Measurements from ENCODE around the gene KBTBD2.
"Not testable (repeated sequence)": the region's sequence is repeated elsewhere in the genome, so short reads cannot be mapped to it uniquely, and the experiment has no call there.

The KBTBD2 gene

DNA sequence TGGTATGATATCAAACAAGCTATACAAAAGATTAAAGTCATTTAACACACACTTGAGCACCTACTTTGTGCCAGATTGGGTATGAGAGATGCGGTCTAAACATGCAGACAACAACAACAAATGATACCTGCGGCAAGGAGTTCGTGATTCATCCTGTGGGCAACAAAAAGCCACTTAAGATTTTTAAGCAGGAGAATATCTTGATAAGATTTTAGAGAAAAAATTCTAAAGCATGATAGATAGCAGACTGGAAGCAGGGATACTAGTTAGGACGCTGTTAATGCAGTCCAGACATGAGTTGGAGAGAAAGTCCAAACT, 1.6 kb upstream of the KBTBD2 start:
- DNase-seq (ENCODE audit: low read depth in 2 of 2), result no peak

DNA sequence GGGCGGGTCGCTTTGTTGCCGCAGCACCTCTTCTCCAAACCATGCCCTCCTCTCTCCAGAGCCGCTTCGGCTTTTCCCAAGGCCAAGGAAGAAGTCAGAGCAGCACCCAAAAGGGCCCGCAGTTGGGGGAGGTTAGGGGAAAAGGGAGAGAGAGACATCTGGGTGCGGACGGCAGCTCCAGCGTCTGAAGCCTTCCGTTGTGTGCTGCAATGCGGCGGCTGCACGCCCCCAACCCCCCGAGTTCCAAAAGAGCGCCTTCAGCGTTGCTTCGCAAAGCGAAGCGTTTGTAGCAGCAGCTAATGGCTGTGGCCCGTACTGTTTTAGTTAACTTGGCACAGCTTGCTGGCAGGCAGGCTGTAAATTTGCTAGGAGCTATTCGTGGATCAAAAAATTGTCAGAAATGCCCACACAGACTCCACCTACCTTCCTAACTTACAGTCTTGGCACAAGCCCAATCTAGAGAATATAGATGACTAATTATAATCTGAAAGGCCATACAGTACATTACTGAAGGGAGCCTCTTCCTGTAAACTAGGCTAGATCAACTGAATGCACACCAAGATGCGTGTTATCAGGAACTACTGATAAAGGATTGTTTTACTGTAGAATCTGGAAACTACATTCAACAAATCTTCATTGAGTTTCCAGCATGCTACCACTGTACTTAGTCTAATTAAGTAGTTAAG, 1.1 kb upstream of the KBTBD2 start:
- DNase-seq (ENCODE audit: low read depth in 2 of 2), result peak; percentile 14 to 25

GRCh38 chr7:32891800-32892520, 400 bp upstream of the KBTBD2 start:
- peak; percentile 98 for DNase-seq (ENCODE audit: low read depth in 2 of 2)

DNA sequence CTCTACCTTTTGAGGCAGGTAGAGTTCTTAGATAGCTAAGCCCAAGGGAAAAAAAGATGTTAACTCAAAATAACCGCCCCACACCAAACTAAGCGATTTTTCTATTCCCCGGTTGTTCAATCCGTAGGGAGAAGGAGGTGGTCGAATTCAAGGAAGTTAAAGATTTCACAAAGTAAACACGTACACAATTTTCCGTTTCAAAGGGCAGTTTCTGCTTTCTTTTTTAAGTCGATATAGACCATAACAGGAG, 842 bp downstream of the KBTBD2 start:
- DNase-seq (ENCODE audit: low read depth in 2 of 2), result no peak

DNA sequence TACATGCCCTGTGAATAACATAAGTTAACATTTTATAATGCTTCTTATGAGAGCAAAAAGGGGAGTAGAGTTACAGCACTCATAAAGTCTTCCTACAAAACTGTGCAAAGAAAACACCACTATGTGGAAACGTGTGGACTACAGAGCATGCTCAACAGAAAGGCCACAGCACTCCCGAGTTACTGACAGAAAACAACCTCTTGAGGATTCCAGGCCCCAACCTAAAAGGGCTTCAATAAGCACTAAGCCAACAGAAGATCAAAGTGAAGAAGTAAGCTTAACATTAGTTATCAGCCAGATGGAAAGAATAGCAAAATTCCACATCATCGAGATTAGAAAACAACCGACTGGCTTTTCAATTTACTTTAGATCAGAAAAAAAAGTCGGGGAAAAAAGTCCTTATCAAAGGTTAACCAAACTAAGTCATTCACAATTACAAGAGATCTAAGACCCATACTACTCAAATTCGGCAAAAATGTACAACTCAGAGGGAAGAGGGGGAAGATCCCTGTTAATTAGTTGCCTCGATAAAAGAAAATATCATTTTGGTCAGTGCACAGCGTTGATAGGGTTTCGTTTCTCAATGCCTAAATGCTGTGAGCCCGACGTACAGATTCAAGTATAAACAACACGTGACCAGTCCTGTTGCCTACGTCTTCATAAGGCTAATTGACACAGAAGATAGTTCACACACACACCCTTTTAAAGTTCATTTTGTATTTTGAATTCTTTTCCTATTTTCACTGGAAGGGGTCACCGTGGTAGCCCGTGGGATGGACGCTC, 1.4 kb downstream of the KBTBD2 start:
- no peak for DNase-seq (ENCODE audit: low read depth in 2 of 2)

- DNase-seq (ENCODE audit: low read depth in 2 of 2), result no peak
Measured at GRCh38 chr7:32888505-32888904, 3.1 kb downstream of the KBTBD2 start.

GRCh38 chr7:32887395-32887794, 4.2 kb downstream of the KBTBD2 start:
- no peak for DNase-seq (ENCODE audit: low read depth in 2 of 2)

DNA sequence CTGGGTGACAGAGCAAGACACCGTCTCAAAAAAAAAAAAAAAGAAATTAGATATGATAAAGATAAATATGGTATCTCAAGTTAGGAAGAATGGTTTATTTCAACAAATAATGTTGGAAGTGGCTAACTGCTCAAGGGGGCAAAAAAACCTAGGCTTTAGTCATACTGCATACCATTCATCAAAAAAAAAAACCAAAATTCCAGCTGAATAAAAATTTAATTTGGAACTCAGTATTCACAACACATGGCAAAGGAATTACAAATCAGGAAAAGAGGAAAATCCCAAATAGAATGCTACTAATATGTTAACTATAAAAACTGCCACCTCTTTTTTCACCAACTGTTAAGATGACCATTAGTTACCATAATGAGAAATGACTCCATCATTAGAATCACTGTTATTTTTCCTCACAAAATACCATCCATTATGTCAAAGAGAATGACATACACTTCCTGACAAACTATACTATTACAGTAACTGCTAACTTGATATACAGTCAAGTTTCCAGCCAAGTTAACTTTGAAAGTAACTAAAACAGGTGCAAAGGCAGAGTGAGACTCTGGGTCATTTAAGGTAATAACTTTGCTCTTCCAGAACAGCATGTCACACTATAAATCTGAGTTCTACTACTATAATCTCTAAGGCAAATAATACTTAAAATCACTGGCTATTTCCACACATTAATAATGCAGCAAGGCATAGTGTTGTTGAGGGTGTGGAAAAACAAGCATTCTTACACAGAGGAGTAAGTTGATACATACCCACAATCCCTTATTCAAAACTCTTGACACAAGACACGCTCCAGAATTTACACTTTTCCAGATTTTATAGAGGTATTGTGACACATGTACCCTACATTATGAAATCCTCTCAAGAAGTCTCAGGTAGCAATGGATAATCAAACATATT, 10.2 kb downstream of the KBTBD2 start:
- DNase-seq (ENCODE audit: low read depth in 2 of 2), result no peak

- DNase-seq (ENCODE audit: low read depth in 2 of 2), result no peak
Measured at GRCh38 chr7:32879460-32879859, 12.1 kb downstream of the KBTBD2 start.

- DNase-seq (ENCODE audit: low read depth in 2 of 2), result not testable (repeated sequence)
Measured at GRCh38 chr7:32878023-32878422, 13.5 kb downstream of the KBTBD2 start.

- no peak for DNase-seq (ENCODE audit: low read depth in 2 of 2)
Measured at GRCh38 chr7:32872421-32872820, 19.1 kb downstream of the KBTBD2 start.

- no peak for DNase-seq (ENCODE audit: low read depth in 2 of 2)
Measured at GRCh38 chr7:32871624-32872371, 19.8 kb downstream of the KBTBD2 start.

GRCh38 chr7:32870298-32870697, 21.3 kb downstream of the KBTBD2 start:
- no peak for DNase-seq (ENCODE audit: low read depth in 2 of 2)

- no peak for DNase-seq (ENCODE audit: low read depth in 2 of 2)
Measured at GRCh38 chr7:32869716-32870115, 21.8 kb downstream of the KBTBD2 start.

DNA sequence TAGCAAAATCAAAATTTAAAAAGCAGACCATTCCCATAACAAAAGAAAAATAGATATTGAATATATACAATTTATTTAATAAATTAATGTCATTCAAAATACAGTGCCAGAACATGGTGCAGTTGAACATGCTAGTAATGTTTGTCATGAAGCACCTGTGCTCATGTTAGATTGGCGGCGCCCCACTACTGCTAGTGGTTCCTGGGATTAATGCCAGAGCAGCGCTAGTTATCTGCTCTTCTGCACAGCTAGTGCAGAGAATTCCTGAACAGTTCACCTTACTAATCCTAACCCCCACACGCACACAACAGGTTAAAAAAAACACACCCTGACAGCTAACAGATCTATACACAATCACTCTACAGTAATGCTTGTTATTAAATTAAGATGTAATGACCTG, 23.4 kb downstream of the KBTBD2 start:
- no peak for DNase-seq (ENCODE audit: low read depth in 2 of 2)

DNA sequence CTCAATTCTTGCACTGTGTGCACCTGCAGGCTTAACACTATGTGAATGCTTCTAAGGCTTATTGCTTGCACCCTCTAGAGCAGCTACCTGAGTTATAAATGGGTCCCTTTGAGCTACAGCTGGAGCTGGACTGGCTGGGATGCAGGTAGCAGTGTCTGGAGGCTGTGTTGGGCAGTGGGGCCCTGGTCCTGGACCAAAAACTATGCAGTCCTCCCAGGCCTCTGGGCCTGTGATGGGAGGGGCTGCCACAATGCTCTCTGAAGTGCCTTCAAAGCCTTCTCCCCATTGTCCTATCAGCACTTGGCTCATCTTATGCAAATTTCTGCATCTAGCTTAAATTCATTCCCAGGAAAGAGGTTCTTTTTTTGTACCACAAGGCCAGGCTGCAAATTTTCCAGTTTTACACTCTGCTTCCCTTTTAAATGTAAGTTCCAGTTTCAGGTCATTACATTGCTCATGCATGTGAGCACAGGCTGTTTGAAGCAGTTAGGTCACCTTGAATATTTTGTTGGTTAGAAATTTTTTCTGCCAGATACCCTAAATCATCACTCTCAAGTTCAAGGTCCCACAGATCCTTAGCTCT, 26.0 kb downstream of the KBTBD2 start:
- no peak for DNase-seq (ENCODE audit: low read depth in 2 of 2)

DNA sequence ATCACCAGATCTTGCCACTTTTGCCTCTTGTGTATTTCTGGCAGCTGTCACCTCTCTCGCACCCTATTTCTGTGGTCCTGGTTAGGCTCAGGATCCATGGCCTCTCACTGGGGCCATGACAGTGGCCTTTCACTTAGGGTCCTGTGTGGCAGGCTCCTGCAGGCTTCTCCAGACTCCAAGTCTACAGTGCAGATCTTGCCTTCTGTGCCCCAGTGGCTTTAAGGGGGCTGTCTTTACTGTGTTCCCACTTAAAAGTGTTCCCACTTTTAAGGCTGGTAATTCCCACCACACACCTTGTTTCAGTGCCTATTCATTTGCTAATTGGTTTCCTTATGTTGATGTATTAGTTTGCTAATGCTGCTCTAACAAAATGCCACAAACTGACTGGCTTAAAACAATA, 27.7 kb downstream of the KBTBD2 start:
- not testable (repeated sequence) for DNase-seq (ENCODE audit: low read depth in 2 of 2)

GRCh38 chr7:32860090-32860489, 31.5 kb downstream of the KBTBD2 start:
- no peak for DNase-seq (ENCODE audit: low read depth in 2 of 2)

- no peak for DNase-seq (ENCODE audit: low read depth in 2 of 2)
Measured at GRCh38 chr7:32858648-32859047, 32.9 kb downstream of the KBTBD2 start.

DNA sequence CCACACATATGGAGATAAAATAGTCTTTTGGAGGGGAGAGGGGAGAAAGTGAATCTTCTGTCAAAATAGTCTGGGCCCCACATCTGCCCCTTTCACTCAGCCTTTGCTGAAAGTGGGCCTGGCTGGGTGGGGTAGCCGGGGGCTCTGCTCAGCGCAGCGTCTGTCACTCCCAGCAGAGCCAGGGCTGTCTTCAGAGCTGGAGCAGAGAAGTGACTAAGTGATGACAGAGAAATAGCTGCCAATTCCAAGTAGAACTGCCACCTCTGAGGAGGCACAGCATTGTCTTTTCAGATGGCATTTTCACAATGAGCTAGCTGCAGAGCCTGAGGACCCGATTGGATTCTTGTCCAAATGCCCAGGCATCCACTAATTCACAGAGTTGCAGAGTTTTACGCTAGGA, 34.5 kb downstream of the KBTBD2 start:
- DNase-seq (ENCODE audit: low read depth in 2 of 2), result not testable (repeated sequence)
